Gastroesophageal sphincter (tissue), 3 donors: Measurements from ENCODE around the gene CCT6B.

ENCODE experiments used
- CTCF ChIP-seq, 4 experiments: fragments of 200-600 bp in 2 of 4; fragments of 450-650 bp in 2 of 4; sonication (generic) in 1 of 4; IDR thresholded peaks; one replicate each; pipeline ENCODE4 v1.5.1; 2017 to 2019; ENCODE audit warnings: antibody characterized with exemption in 4 of 4, mild to moderate bottlenecking in 2 of 4, moderate library complexity in 2 of 4
- POLR2A ChIP-seq, 2 donors: fragments of 450-650 bp; IDR thresholded peaks; one replicate each; pipeline ENCODE4 v1.6.1; 2017; ENCODE audit warnings: antibody characterized with exemption in 2 of 2, mild to moderate bottlenecking in 2 of 2, moderate library complexity in 1 of 2
- POLR2AphosphoS5 ChIP-seq: sonication (generic); formaldehyde crosslinking; IDR thresholded peaks from one replicate; pipeline ENCODE4 v1.6.1; 2017; ENCODE audit warnings: antibody characterized with exemption

GRCh38 chr17:34930283-34930682, 31.0 kb downstream of the CCT6B start:
- TF ChIP-seq POLR2AphosphoS5 = no peak
- TF ChIP-seq CTCF (IDR thresholded peaks at IDR 0.05) = no peak
- no peak for TF ChIP-seq POLR2A (IDR thresholded peaks at IDR 0.05)
